B cell (primary cell): ENCODE data around the gene CHST15. TPM values are rescaled to one million over a fixed set of nuclear protein-coding genes. Genes with fewer than 3 reads are reported as not detected.

Experiments used
- ATAC-seq: fragments of 200-7000 bp; cut with Tn5 transposase; one replicate; pipeline ENCODE4 v1.10.0; 2021; ENCODE audit warnings: low read depth, mild to moderate bottlenecking, moderate number of reproducible peaks, moderate library complexity
- CTCF ChIA-PET: fragments of 350-600 bp; sonication (Branson Sonifier 250); formaldehyde crosslinking; loops from one replicate; lab custom pipeline; 2021; ENCODE audit warnings: antibody characterized with exemption, inconsistent platforms; lab: Charles Lee
- POLR2A ChIA-PET: fragments of 350-600 bp; sonication (Branson Sonifier 250); formaldehyde crosslinking; loops from one replicate; lab custom pipeline; 2021; ENCODE audit warnings: antibody characterized with exemption; lab: Charles Lee
- DNase-seq: peaks from one replicate; pipeline ENCODE4 v3.0.0; 2013
- H2AFZ ChIP-seq: 2 replicates; pipeline ENCODE4 v1.6.1; 2012; ENCODE audit warnings: mild to moderate bottlenecking, low read depth, low read length; ENCODE audit not compliant: insufficient read depth, poor library complexity, severe bottlenecking
- H3K27ac ChIP-seq, 2 donors: 1 replicate in 1 of 2; 2 replicates in 1 of 2; pipeline ENCODE4 v1.5.1; 2012 to 2013; ENCODE audit warnings: low read length in 2 of 2, mild to moderate bottlenecking in 2 of 2, moderate library complexity in 1 of 2
- H3K27me3 ChIP-seq, 4 experiments: fragments of 200-600 bp in 1 of 4; sonication (generic) in 1 of 4; replicated peaks in 1 of 4; 1 replicate in 2 of 4; 2 replicates in 2 of 4; pipeline versions ENCODE4 v1.6.1 to v1.7.0; 2013 to 2016; ENCODE audit warnings: low read length in 3 of 4, mild to moderate bottlenecking in 2 of 4, mixed read lengths in 1 of 4, moderate library complexity in 1 of 4; ENCODE audit not compliant: insufficient read depth in 4 of 4, control insufficient read depth in 3 of 4; ENCODE audit errors: control extremely low read depth in 1 of 4
- H3K36me3 ChIP-seq, 2 experiments: replicated peaks in 1 of 2; 1 replicate in 1 of 2; 2 replicates in 1 of 2; pipeline versions ENCODE4 v1.6.1 to v1.7.1; 2013; ENCODE audit warnings: low read length in 1 of 2; ENCODE audit not compliant: insufficient read depth in 2 of 2, control insufficient read depth in 1 of 2; ENCODE audit errors: control extremely low read depth in 1 of 2, extremely low read depth in 1 of 2
- H3K4me1 ChIP-seq, 2 donors: fragments of 200-600 bp in 1 of 2; sonication (generic) in 1 of 2; 1 replicate in 1 of 2; 2 replicates in 1 of 2; pipeline versions ENCODE4 v1.5.1 to v1.6.1; 2013 to 2017; ENCODE audit warnings: low read length in 2 of 2; ENCODE audit not compliant: control insufficient read depth in 2 of 2, insufficient read depth in 2 of 2
- H3K4me2 ChIP-seq: replicated peaks from 2 replicates; pipeline ENCODE3; 2012; ENCODE audit warnings: mild to moderate bottlenecking, low read depth, low read length; ENCODE audit not compliant: poor library complexity, severe bottlenecking
- H3K4me3 ChIP-seq, 5 experiments: fragments of 200-600 bp in 1 of 5; sonication (generic) in 1 of 5; 1 replicate in 3 of 5; 2 replicates in 2 of 5; pipeline versions ENCODE4 v1.5.1 to v1.7.0; 2011 to 2016; ENCODE audit warnings: low read length in 4 of 5, mild to moderate bottlenecking in 4 of 5, low read depth in 2 of 5, control low read depth in 1 of 5, moderate library complexity in 1 of 5; ENCODE audit not compliant: insufficient read depth in 1 of 5; ENCODE audit errors: control extremely low read depth in 1 of 5, extremely low read depth in 1 of 5
- H3K79me2 ChIP-seq: fragments of 200-600 bp; sonication (generic); one replicate; pipeline ENCODE4 v1.6.0; 2016; ENCODE audit warnings: low read length; ENCODE audit not compliant: control insufficient read depth, insufficient read depth
- H3K9ac ChIP-seq: fragments of 200-600 bp; sonication (generic); 2 replicates; pipeline ENCODE4 v1.6.1; 2017; ENCODE audit warnings: mild to moderate bottlenecking, low read length, moderate library complexity
- H3K9me3 ChIP-seq, 3 donors: one replicate each; pipeline versions ENCODE4 v1.6.1 to v1.7.1; 2013; ENCODE audit warnings: low read length in 2 of 3; ENCODE audit not compliant: control insufficient read depth in 2 of 3, insufficient read depth in 1 of 3; ENCODE audit errors: control extremely low read depth in 1 of 3
- H4K20me1 ChIP-seq: 2 replicates; pipeline ENCODE4 v1.6.0; 2012; ENCODE audit warnings: mild to moderate bottlenecking, low read length; ENCODE audit not compliant: insufficient read depth, control insufficient read depth, poor library complexity, severe bottlenecking
- H3K27ac Mint-ChIP-seq: one replicate; pipeline ENCODE4 v1.8.0; 2021; ENCODE audit warnings: mixed read lengths
- H3K27me3 Mint-ChIP-seq: one replicate; pipeline ENCODE4 v1.8.0; 2021; ENCODE audit warnings: mixed read lengths
- H3K4me1 Mint-ChIP-seq: one replicate; pipeline ENCODE4 v1.8.0; 2021; ENCODE audit warnings: mixed read lengths
- H3K4me3 Mint-ChIP-seq: one replicate; pipeline ENCODE4 v1.8.0; 2021; ENCODE audit warnings: mixed read lengths
- H3K9me3 Mint-ChIP-seq: one replicate; pipeline ENCODE4 v1.8.0; 2022; ENCODE audit warnings: mixed read lengths; ENCODE audit not compliant: insufficient read depth
- CTCF ChIP-seq: fragments of 200-600 bp; IDR thresholded peaks from one replicate; pipeline ENCODE4 v1.8.0; 2022; ENCODE audit warnings: antibody characterized with exemption, mild to moderate bottlenecking
- EZH2 ChIP-seq: IDR thresholded peaks from 2 replicates; pipeline ENCODE4 v1.6.1; 2012; ENCODE audit warnings: borderline replicate concordance, low read depth, mild to moderate bottlenecking, moderate library complexity, low read length; ENCODE audit not compliant: insufficient read depth, poor library complexity, severe bottlenecking
- WGBS: methylation state at CpG from one replicate; pipeline ENCODE4 v1.1.5; 2013; ENCODE audit warnings: missing lambda C conversion rate; ENCODE audit not compliant: insufficient coverage; 5-methylcytosine and 5-hydroxymethylcytosine counted together
- intact Hi-C: fragments of 100-400 bp; cut with micrococcal nuclease; formaldehyde crosslinking; loops from one replicate; pipeline ENCODE4 v1.10.0; 2022
- polyA plus RNA-seq: library from polyadenylated mRNA; depleted of rRNA; stranded (reverse); fragments of >200 nt; gene quantifications from 2 replicates; pipeline ENCODE4 v1.2.3, GENCODE V29; 2012
- total RNA-seq, 2 donors: library from RNA; stranded (reverse); fragments of 120-200 nt in 1 of 2; gene quantifications; 1 replicate in 1 of 2; 2 replicates in 1 of 2; pipeline versions ENCODE4 v1.2.3 to v1.2.4, GENCODE V29; 2013 to 2022

Gene CHST15
- total and polyA plus RNA-seq, 2 donors (not counting 1 experiment from before 2014, with no cell fraction given), result 17.9 to 75.4 TPM

- Mint-ChIP-seq H3K4me3 (peak overlapping the region; percentile 63), H3K27me3 (no peaks in the 10 kb centered on the region), H3K9me3 (no peaks in the 10 kb centered on the region), H3K4me1 (peaks cover 50% of the 10 kb centered on the region), H3K27ac (peak overlapping the region; percentile 80)
- peak overlapping the region in 1 of 2 donors; percentile 55 for H3K27ac ChIP-seq
- peak overlapping the region in 1 of 5 experiments; percentile 0 for H3K4me3 ChIP-seq
- TF ChIP-seq EZH2 (no peak), CTCF (no peak)
- peaks cover 0 to 45% of the 10 kb centered on the region in 2 experiments for H3K36me3 ChIP-seq
- H2AFZ ChIP-seq, result no peak overlapping the region
- no peaks in the 10 kb centered on the region for H3K27me3 ChIP-seq
- intact Hi-C loops, result loop anchor here (1.0 kb wide), 1 partner anchor 7 kb away; no protein-coding TSS in a partner anchor
- ChIA-PET POLR2A (interaction anchor here (1.2 to 1.7 kb wide), 2 partner anchors 49 to 346 kb away, joined by 5 to 12 read pairs; no protein-coding TSS in a partner anchor), CTCF (interaction anchor here (0.7 to 2.8 kb wide), 19 partner anchors 15 to 183 kb away, joined by 3 to 17 read pairs (median 4); partner anchors contain the start of gene CHST15)
- ATAC-seq, result no peak
- H3K79me2 ChIP-seq, result peaks cover 19% of the 10 kb centered on the region
- peaks cover 33 to 36% of the 10 kb centered on the region in 2 donors for H3K4me1 ChIP-seq
- H3K9me3 ChIP-seq, result peaks cover 0 to 6% (median 0%) of the 10 kb centered on the region in 3 donors
- 20% methylated on average over 3 of the region's 8 CpGs for WGBS
- H3K4me2 ChIP-seq, result peak overlapping the region; percentile 45
- H4K20me1 ChIP-seq, result peaks cover 11% of the 10 kb centered on the region
- DNase-seq, result no peak
- H3K9ac ChIP-seq, result peak overlapping the region; percentile 5
Observed at GRCh38 chr10:124042656-124043309, 50.6 kb downstream of the CHST15 start.
